Left ventricle myocardium inferior (tissue), 1 donor: ENCODE data around the gene ZNF485. TPM values are rescaled to one million over a fixed set of nuclear protein-coding genes. Genes with fewer than 3 reads are reported as not detected.
"Not testable (repeated sequence)": the region's sequence is repeated elsewhere in the genome, so short reads cannot be mapped to it uniquely, and the experiment has no call there.

Experiments
- DNase-seq: peaks from one replicate; pipeline ENCODE4 v3.0.0-alpha.2; 2020
- H3K27ac ChIP-seq: fragments of 200-600 bp; replicated peaks from 2 replicates; pipeline ENCODE4 v1.8.0; 2021
- H3K27me3 ChIP-seq: fragments of 200-600 bp; 2 replicates; pipeline ENCODE4 v1.8.0; 2021; ENCODE audit warnings: low read depth
- H3K36me3 ChIP-seq: fragments of 200-600 bp; 2 replicates; pipeline ENCODE4 v1.8.0; 2021
- H3K4me1 ChIP-seq: fragments of 200-600 bp; 2 replicates; pipeline ENCODE4 v1.8.0; 2021
- H3K4me3 ChIP-seq: fragments of 200-600 bp; 2 replicates; pipeline ENCODE4 v1.8.0; 2021; ENCODE audit warnings: mild to moderate bottlenecking, moderate library complexity
- H3K9me3 ChIP-seq: fragments of 200-600 bp; replicated peaks from 2 replicates; pipeline ENCODE4 v1.8.0; 2021
- intact Hi-C: fragments of 100-400 bp; cut with micrococcal nuclease; formaldehyde crosslinking; loops from one replicate; pipeline ENCODE4 v1.11.0; 2022
- total RNA-seq: library from RNA; stranded (reverse); fragmentation: NEBNext Ultra II Directional; extraction: Animal tissue kit (Norgen Biotek cat#: 25700); gene quantifications from one replicate; pipeline ENCODE4 v1.2.1, GENCODE V29; 2021
- TF ChIP-seq, protein P1 (sequence below): fragments of 200-600 bp; IDR thresholded peaks from 2 replicates; pipeline ENCODE4 v1.8.0; 2021; ENCODE audit warnings: antibody characterized with exemption, mild to moderate bottlenecking, borderline replicate concordance
- donor health status: DM: no; HTN: yes; CAD: no; lungs with severe emphysema.

ZNF485 gene
- total RNA-seq, 1 donor from 2014 or later, result 1.5 TPM

DNA sequence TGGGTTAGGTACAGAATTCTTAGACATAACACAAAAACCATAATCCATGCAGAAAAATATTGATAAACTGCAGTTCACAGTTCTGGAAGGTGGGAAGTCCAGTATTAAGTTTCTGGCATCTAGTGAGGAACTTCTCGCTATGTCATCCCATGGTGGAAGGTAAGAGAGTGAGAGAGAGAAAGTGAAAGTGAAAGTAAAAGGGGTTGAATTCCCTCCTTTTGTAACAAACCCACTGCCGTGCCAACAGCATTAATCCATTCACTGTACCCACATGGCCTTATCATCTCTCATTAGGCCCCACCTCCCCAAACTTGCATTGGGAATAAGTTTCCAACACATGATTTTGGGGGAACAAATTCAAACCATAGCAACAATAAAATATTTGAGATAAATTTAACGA lies 17.1 kb downstream of the ZNF485 start:
- no peaks in the 10 kb centered on the region for H3K36me3 ChIP-seq
- no peaks in the 10 kb centered on the region for H3K27me3 ChIP-seq
- peak overlapping the region; percentile 43 for H3K4me3 ChIP-seq
- no peaks in the 10 kb centered on the region for H3K4me1 ChIP-seq
- no peak overlapping the region for H3K27ac ChIP-seq
- intact Hi-C loops, result no loop called here
- H3K9me3 ChIP-seq, result peaks cover 8% of the 10 kb centered on the region
- no peak for DNase-seq
- TF ChIP-seq, protein P1, sequence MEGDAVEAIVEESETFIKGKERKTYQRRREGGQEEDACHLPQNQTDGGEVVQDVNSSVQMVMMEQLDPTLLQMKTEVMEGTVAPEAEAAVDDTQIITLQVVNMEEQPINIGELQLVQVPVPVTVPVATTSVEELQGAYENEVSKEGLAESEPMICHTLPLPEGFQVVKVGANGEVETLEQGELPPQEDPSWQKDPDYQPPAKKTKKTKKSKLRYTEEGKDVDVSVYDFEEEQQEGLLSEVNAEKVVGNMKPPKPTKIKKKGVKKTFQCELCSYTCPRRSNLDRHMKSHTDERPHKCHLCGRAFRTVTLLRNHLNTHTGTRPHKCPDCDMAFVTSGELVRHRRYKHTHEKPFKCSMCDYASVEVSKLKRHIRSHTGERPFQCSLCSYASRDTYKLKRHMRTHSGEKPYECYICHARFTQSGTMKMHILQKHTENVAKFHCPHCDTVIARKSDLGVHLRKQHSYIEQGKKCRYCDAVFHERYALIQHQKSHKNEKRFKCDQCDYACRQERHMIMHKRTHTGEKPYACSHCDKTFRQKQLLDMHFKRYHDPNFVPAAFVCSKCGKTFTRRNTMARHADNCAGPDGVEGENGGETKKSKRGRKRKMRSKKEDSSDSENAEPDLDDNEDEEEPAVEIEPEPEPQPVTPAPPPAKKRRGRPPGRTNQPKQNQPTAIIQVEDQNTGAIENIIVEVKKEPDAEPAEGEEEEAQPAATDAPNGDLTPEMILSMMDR, result no peak

DNA sequence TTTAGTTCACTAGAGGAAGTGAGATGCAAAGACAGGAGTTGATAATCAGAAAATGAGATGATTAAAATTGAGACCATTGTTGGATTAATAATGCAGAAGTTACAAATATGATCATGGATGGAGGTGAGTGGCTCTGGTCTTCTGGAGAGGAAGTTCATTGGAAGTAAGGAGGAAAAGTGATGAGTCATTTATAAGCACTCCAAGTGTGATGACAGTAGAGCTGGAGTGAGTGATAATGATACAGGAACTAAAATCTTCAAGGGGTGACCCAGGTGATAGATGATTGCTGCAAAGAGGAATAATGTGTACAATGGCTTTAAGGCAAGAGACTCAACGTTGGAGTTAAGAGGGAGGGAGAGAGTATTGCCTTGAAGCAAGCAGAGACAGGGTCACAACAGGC lies 21.7 kb downstream of the ZNF485 start:
- Histone ChIP-seq H3K9me3 (no peaks in the 10 kb centered on the region), H3K4me3 (no peak overlapping the region), H3K36me3 (no peaks in the 10 kb centered on the region), H3K27me3 (no peaks in the 10 kb centered on the region), H3K4me1 (no peaks in the 10 kb centered on the region), H3K27ac (no peak overlapping the region)
- TF ChIP-seq, protein P1, result no peak
- no peak for DNase-seq
- intact Hi-C loops, result no loop called here

DNA sequence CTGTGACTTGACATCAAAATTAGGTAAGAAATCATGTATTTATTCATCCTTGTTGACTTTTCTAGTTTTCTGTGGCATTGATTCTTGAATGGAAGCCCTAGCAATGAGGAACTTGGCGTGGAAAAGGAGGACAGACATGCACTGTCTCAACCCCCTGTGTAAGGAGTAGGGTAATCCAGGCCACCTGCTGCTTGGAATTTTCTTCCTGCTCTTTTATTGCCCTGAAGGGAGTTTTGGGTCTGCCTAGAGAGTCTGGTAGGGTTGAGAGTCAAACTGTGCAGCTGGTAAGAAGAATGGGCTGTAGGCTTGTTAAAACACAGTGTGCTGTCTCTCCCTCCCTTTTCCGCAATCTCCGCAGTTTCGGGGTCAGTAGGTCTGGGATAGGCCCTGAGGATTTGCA lies 22.7 kb downstream of the ZNF485 start:
- no peak for DNase-seq
- H3K36me3 ChIP-seq, result no peaks in the 10 kb centered on the region
- no peaks in the 10 kb centered on the region for H3K4me1 ChIP-seq
- intact Hi-C loops, result no loop called here
- no peak overlapping the region for H3K4me3 ChIP-seq
- peaks cover 10% of the 10 kb centered on the region for H3K9me3 ChIP-seq
- TF ChIP-seq, protein P1, result no peak
- no peaks in the 10 kb centered on the region for H3K27me3 ChIP-seq
- H3K27ac ChIP-seq, result no peak overlapping the region

DNA sequence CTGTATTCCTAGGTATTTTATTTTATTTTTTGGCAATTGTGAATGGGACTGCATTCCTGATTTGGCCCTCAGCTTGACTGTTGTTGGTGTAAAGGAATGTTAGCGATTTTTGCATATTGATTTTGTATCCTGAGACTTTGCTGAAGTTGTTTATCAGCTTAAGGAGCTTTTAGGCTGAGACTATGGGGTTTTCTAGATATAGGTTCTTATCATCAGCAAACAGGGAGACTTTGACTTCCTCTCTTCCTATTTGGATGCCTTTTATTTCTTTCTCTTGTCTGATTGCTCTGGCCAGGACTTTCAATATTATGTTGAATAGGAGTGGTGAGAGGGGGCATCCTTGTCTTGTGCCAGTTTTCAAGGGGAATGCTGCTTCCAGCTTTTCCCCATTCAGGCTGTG lies 29.6 kb downstream of the ZNF485 start:
- H3K4me3 ChIP-seq, result not testable (repeated sequence)

DNA sequence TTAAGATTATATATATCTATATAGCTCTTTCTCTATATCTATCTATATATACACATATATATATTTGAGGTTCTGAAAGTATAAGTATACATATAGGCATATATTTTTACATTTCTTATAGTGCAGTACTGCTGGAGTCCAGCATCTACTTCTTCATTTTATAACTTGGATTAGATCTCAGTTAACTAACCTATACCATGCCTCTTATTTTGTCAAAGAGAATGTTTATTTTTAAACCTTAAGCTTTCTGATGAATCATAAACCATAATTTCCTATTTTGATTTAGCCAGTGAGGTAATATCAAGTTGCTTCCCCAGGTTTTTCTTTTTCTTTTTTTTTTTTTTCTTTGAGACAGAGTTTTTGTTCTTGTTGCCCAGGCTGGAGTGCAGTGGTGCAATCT lies 34.4 kb downstream of the ZNF485 start:
- Histone ChIP-seq H3K27me3 (no peaks in the 10 kb centered on the region), H3K4me1 (no peaks in the 10 kb centered on the region), H3K27ac (no peak overlapping the region), H3K9me3 (peaks cover 78% of the 10 kb centered on the region), H3K36me3 (peaks cover 44% of the 10 kb centered on the region), H3K4me3 (no peak overlapping the region)
- no peak for DNase-seq
- TF ChIP-seq, protein P1, result no peak
- intact Hi-C loops, result no loop called here

More for the DNA sequence above, 29.6 kb downstream of the ZNF485 start:
- peaks cover 56% of the 10 kb centered on the region for H3K9me3 ChIP-seq
- intact Hi-C loops, DNase-seq, H3K4me1 ChIP-seq, H3K27me3 ChIP-seq, H3K27ac ChIP-seq, H3K36me3 ChIP-seq: not testable (repeated sequence)

DNA sequence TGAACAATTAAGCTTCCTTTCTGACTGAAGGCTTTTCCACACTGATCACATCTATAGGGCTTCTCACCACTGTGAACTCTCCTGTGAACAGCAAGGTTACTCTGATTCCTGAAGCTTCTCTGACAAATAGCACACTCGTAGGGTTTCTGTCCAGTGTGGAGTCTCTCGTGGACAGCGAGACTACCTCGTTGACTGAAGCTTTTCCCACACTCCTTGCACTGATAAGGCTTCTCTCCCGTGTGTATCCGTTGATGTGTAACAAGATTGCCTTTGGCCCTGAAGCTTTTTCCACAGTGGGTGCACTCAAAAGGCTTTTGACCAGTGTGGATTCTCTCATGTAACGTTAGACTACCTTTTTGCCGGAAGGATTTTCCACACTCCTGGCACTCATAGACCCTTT lies 38.0 kb downstream of the ZNF485 start:
- no peak for DNase-seq
- Histone ChIP-seq H3K4me1 (peaks cover 15% of the 10 kb centered on the region), H3K27me3 (no peaks in the 10 kb centered on the region), H3K36me3 (peaks cover 57% of the 10 kb centered on the region), H3K4me3 (no peak overlapping the region), H3K9me3 (peaks cover 73% of the 10 kb centered on the region), H3K27ac (no peak overlapping the region)
- TF ChIP-seq, protein P1, result no peak
- intact Hi-C loops, result no loop called here
